ACC112 (cell line): ENCODE measurements around the gene ZNF45.

ENCODE experiments used
- H2AFZ ChIP-seq: fragments of 200-600 bp; sonication (generic); one replicate; pipeline ENCODE4 v1.6.0; 2017; ENCODE audit warnings: antibody characterized with exemption, low read length; ENCODE audit not compliant: unreplicated experiment
- H3K27ac ChIP-seq: fragments of 200-600 bp; sonication (generic); 2 replicates; pipeline ENCODE4 v1.5.1; 2014; ENCODE audit warnings: low read depth, mild to moderate bottlenecking, antibody characterized with exemption, low read length, moderate library complexity
- H3K27me3 ChIP-seq: fragments of 200-600 bp; sonication (generic); 2 replicates; pipeline ENCODE4 v1.6.1; 2014; ENCODE audit warnings: mild to moderate bottlenecking, antibody characterized with exemption, low read length, moderate library complexity, mixed read lengths; ENCODE audit not compliant: insufficient read depth
- H3K36me3 ChIP-seq: fragments of 200-600 bp; sonication (generic); 2 replicates; pipeline ENCODE4 v1.6.1; 2016; ENCODE audit warnings: mild to moderate bottlenecking, antibody characterized with exemption, low read length, moderate library complexity, mixed read lengths; ENCODE audit not compliant: insufficient read depth
- H3K4me1 ChIP-seq: fragments of 200-600 bp; sonication (generic); one replicate; pipeline ENCODE4 v1.6.1; 2016; ENCODE audit warnings: low read length, mixed read lengths; ENCODE audit not compliant: insufficient read depth, unreplicated experiment, control insufficient read depth
- H3K4me3 ChIP-seq: fragments of 200-600 bp; sonication (generic); 2 replicates; pipeline ENCODE4 v1.5.1; 2014; ENCODE audit warnings: mild to moderate bottlenecking, low read depth, low read length
- H3K79me2 ChIP-seq: fragments of 200-600 bp; sonication (generic); one replicate; pipeline ENCODE4 v1.6.0; 2016; ENCODE audit warnings: low read length; ENCODE audit not compliant: control insufficient read depth, unreplicated experiment, insufficient read depth

The ZNF45 gene

DNA sequence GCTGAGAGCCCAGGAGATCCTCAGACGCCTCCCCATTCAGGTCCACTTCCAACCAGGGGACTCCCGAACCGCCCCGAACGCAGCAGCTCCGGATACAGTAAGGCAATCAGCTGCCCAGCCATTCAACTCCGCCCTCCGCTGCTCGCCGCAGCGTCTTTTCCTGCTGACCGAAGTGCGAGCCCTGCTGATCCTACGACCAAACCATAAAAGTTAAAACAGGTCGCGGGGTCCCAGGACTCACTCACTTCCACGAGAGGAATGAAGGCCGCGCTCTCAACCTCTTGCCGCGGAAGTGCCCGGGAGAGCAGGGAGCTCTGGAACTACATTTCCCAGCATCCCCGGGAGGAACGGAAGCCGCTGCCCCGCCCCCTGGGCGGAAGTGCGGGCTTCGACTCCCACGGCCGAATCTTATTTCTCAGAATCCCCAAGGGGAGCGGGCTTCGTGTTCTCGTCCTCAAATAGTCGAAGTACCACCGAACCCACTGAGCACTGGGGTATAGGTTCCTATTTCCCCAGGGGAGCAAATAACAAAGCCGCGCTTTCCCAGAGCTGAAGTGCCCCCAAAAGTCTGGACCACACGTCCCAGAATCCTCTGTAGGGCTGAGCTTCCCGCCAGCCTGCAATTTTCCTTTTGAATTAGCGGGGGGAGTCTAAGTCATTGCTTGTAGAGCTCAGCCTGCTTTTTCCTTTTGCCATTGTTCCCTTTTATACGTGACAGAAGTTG, at the start of gene ZNF45:
Gene ZNF45 (minus strand): TSS at position 298 of the 724 bp plus-strand sequence. CDS start 13,097 bp downstream, outside the sequence.
- peak within 1 kb of the TSS; percentile 64 for H3K27ac ChIP-seq

GRCh38 chr19:43984687-43985000, 49.6 kb upstream of the ZNF45 start:
- Histone ChIP-seq H3K4me1 (no peaks in the 10 kb centered on the region), H3K27ac (no peak overlapping the region), H3K36me3 (peaks cover 9% of the 10 kb centered on the region), H2AFZ (peak overlapping the region; percentile 97), H3K27me3 (no peaks in the 10 kb centered on the region), H3K4me3 (peak overlapping the region; percentile 96), H3K79me2 (peaks cover 3% of the 10 kb centered on the region)

More for the DNA sequence above, at the start of gene ZNF45:
- H3K4me1 ChIP-seq: peaks cover 8% of the 10 kb centered on the region
- H3K27me3 ChIP-seq: 0 out of 2 replicates have a peak, but pooled peaks cover 5% of the 10 kb centered on the region
- peak within 1 kb of the TSS; percentile 81 for H3K4me3 ChIP-seq
- peaks cover 22% of the 10 kb centered on the region for H3K36me3 ChIP-seq
- no peaks in the 10 kb centered on the region for H3K79me2 ChIP-seq
- H2AFZ ChIP-seq: peak within 1 kb of the TSS; percentile 94

- H3K4me1 ChIP-seq: no peaks in the 10 kb centered on the region
- H3K27me3 ChIP-seq: no peaks in the 10 kb centered on the region
- peak within 1 kb of the TSS; percentile 97 for H2AFZ ChIP-seq
- peak within 1 kb of the TSS; percentile 96 for H3K4me3 ChIP-seq
- H3K27ac ChIP-seq: no peak within 1 kb of the TSS
- peaks cover 4% of the 10 kb centered on the region for H3K36me3 ChIP-seq
- peaks cover 3% of the 10 kb centered on the region for H3K79me2 ChIP-seq
These were observed 49.0 kb upstream of the ZNF45 start, which contains the start of gene ZNF155 for GRCh38 chr19:43983912-43984686. TSS of gene ZNF155 (plus strand) at chr19:43984188. CDS start at chr19:43988544, 4,356 bp downstream.

DNA sequence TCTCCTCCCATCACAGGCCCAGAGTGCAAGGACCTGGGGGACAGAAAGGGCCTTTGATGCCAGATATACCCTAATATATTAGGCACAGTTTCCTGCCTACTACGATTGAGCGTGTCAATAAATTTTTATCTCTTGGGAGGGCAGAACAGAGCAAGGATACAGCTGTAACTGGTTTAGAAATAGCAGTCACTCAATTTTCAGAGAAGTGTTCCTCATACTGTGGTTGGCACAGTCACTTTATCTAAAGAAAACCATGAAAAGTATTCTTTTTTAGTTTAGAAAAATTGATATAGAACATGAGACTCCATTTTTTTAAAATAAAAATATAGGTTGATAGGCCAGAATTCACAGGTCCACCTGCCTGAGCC, 48.4 kb upstream of the ZNF45 start:
- H3K4me1 ChIP-seq: no peaks in the 10 kb centered on the region
- H3K27ac ChIP-seq: no peak overlapping the region
- no peaks in the 10 kb centered on the region for H3K36me3 ChIP-seq
- H3K4me3 ChIP-seq: peak overlapping the region; percentile 96
- H2AFZ ChIP-seq: no peak overlapping the region
- H3K27me3 ChIP-seq: no peaks in the 10 kb centered on the region
- H3K79me2 ChIP-seq: peaks cover 3% of the 10 kb centered on the region

DNA sequence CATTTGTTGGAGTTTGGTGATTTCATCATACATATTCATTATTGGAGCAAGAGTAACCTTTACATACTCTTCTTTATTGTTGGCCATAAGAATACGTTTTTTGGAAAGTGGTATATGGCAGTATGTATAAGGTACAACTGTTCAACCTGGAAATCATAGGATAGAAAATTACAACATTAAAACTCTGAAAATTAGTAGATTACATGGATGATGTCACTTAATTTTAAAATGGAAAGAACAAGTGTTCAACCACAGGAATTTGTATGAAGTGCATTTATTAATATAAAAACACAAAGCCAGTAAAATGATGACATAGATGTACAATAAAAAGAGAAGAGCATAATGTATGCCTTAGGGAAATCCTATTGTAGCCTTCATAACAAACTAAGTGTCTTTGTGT, 41.6 kb upstream of the ZNF45 start:
- Histone ChIP-seq H3K4me1 (no peaks in the 10 kb centered on the region), H3K27ac (no peak overlapping the region), H2AFZ (no peak overlapping the region), H3K27me3 (no peaks in the 10 kb centered on the region), H3K36me3 (0 out of 2 replicates have a peak, but pooled peaks cover 4% of the 10 kb centered on the region), H3K79me2 (no peaks in the 10 kb centered on the region), H3K4me3 (no peak overlapping the region)

GRCh38 chr19:43966079-43966694, 31.1 kb upstream of the ZNF45 start:
- H3K4me3 ChIP-seq: no peak overlapping the region
- no peak overlapping the region for H2AFZ ChIP-seq
- peaks cover 73% of the 10 kb centered on the region for H3K36me3 ChIP-seq
- no peaks in the 10 kb centered on the region for H3K27me3 ChIP-seq
- no peaks in the 10 kb centered on the region for H3K79me2 ChIP-seq
- H3K27ac ChIP-seq: no peak overlapping the region
- H3K4me1 ChIP-seq: no peaks in the 10 kb centered on the region

GRCh38 chr19:43960411-43960810, 25.3 kb upstream of the ZNF45 start:
- Histone ChIP-seq H3K27ac (no peak overlapping the region), H3K36me3 (peaks cover 35% of the 10 kb centered on the region), H3K79me2 (no peaks in the 10 kb centered on the region), H3K4me1 (no peaks in the 10 kb centered on the region), H3K4me3 (no peak overlapping the region), H2AFZ (no peak overlapping the region), H3K27me3 (no peaks in the 10 kb centered on the region)

- H3K4me3 ChIP-seq: no peak overlapping the region
- H3K27ac ChIP-seq: no peak overlapping the region
- H3K79me2 ChIP-seq: no peaks in the 10 kb centered on the region
- peaks cover 13% of the 10 kb centered on the region for H3K36me3 ChIP-seq
- H2AFZ ChIP-seq: no peak overlapping the region
- H3K27me3 ChIP-seq: no peaks in the 10 kb centered on the region
- H3K4me1 ChIP-seq: no peaks in the 10 kb centered on the region
These were observed 22.8 kb upstream of the ZNF45 start for GRCh38 chr19:43957891-43958290.

- Histone ChIP-seq H3K36me3 (peaks cover 8% of the 10 kb centered on the region), H3K4me1 (no peaks in the 10 kb centered on the region), H2AFZ (no peak overlapping the region), H3K4me3 (no peak overlapping the region), H3K27ac (no peak overlapping the region), H3K27me3 (no peaks in the 10 kb centered on the region), H3K79me2 (no peaks in the 10 kb centered on the region)
These were observed 21.7 kb upstream of the ZNF45 start for GRCh38 chr19:43956827-43957226.

DNA sequence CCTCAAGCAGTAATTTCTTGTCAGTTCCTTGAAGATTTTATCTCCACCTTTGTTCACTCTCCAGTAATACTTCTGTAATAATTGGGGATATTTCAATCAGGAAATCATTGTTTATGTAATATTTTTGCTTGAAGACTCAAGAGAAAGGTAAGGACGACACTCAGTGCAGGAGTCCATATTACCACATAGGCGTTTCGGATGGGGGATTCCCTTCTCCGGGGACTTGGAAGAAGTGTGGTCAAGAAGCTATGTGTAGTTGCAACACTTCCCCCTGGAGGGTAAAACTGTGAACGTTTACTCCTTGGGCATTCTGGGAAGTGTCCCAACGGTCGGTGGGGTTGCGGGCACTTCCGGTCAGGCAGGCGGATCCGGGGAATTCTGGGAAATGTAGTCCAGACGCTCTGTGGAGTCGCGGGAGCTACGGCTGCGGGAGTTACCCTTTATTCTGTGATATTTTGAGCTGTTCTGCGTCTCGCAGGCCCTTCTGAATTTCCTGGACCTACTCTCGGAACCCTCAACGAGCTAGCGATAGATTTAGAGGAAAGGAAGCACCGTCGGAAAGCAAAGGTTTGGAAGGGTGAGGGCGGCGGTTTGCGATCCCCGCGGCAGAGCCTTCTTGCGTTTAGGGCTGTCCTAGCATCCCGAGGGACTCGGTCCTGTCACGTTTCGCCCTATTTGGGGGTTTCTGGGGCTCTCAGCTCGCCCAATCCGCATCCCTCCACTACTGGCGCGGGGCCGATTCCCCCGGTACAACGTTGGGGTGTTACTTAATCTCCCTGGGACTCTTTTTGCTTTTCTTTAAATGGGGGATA, 16.0 kb upstream of the ZNF45 start, which contains the start of gene ZNF221:
Gene ZNF221 (plus strand): TSS at position 395 of the 812 bp plus-strand sequence. CDS start 11,499 bp downstream, outside the sequence.
- H2AFZ ChIP-seq: peak within 1 kb of the TSS; percentile 94
- H3K79me2 ChIP-seq: no peaks in the 10 kb centered on the region
- no peaks in the 10 kb centered on the region for H3K4me1 ChIP-seq
- H3K27ac ChIP-seq: peak within 1 kb of the TSS; percentile 63
- H3K4me3 ChIP-seq: peak within 1 kb of the TSS; percentile 82
- no peaks in the 10 kb centered on the region for H3K27me3 ChIP-seq
- no peaks in the 10 kb centered on the region for H3K36me3 ChIP-seq
